Measurements from ENCODE around the gene TACC2.

The TACC2 gene

GRCh38 chr10:122173766-122174435 lies 184.9 kb downstream of the TACC2 start:
- H3K23ac ChIP-seq (ENCODE audit: low read length in 2 of 2): no peak overlapping the region
- no peak overlapping the region for H3K4me2 ChIP-seq (ENCODE audit: low read length, poor library complexity, severe bottlenecking)
- no peak overlapping the region for H4K8ac ChIP-seq (ENCODE audit: low read length)
- H3K27me3 ChIP-seq (ENCODE audit: control insufficient read depth in 1 of 2, insufficient read depth in 1 of 2, low read length in 2 of 2): no peaks in the 10 kb centered on the region
- no peak overlapping the region for H2AFZ ChIP-seq (ENCODE audit: low read depth, low read length)
- no peaks in the 10 kb centered on the region for H3K9me3 ChIP-seq (ENCODE audit: control insufficient read depth, low read length)
- H3K36me3 ChIP-seq (ENCODE audit: control insufficient read depth in 1 of 2, insufficient read depth in 2 of 2, low read depth in 1 of 2, low read length in 2 of 2): no peaks in the 10 kb centered on the region
- H4K91ac ChIP-seq (ENCODE audit: low read length): peak overlapping the region; percentile 35
- H3K79me1 ChIP-seq (replicated peaks; ENCODE audit: low read length, poor library complexity, severe bottlenecking): peaks cover 38% of the 10 kb centered on the region
- no peak overlapping the region for H2BK120ac ChIP-seq (ENCODE audit: low read depth, low read length)
- peak overlapping the region; percentile 21 for H2AK5ac ChIP-seq (ENCODE audit: low read length, severe bottlenecking)
- H2BK15ac ChIP-seq (ENCODE audit: low read depth, poor library complexity, severe bottlenecking): no peak overlapping the region
- H2BK5ac ChIP-seq (ENCODE audit: low read depth, low read length, poor library complexity, severe bottlenecking): no peak overlapping the region
- no peak overlapping the region for H3K4me3 ChIP-seq (ENCODE audit: insufficient read depth in 1 of 2, low read depth in 1 of 2, low read length in 2 of 2)
- H2BK12ac ChIP-seq (ENCODE audit: low read length in 2 of 2): no peak overlapping the region
- no peak overlapping the region for H3K27ac ChIP-seq (ENCODE audit: low read length, poor library complexity, severe bottlenecking)
- H3K14ac ChIP-seq (ENCODE audit: low read length in 2 of 2): no peak overlapping the region
- H3K18ac ChIP-seq (ENCODE audit: low read depth in 1 of 2, low read length in 2 of 2): no peak overlapping the region
- peaks cover 15% of the 10 kb centered on the region for H3K4me1 ChIP-seq (ENCODE audit: control insufficient read depth, insufficient read depth, low read depth, low read length)
- H3K4ac ChIP-seq (ENCODE audit: low read depth in 1 of 2, low read length in 2 of 2): no peak overlapping the region
- no peak for DNase-seq
- 94% methylated on average over 8 of the region's 8 CpGs for WGBS
- H3K9ac ChIP-seq (ENCODE audit: low read length): no peak overlapping the region

- H2BK15ac ChIP-seq (ENCODE audit: low read depth, poor library complexity, severe bottlenecking): no peak overlapping the region
- H3K9ac ChIP-seq (ENCODE audit: low read length): no peak overlapping the region
- H3K4me2 ChIP-seq (ENCODE audit: low read length, poor library complexity, severe bottlenecking): no peak overlapping the region
- no peak for DNase-seq
- H3K36me3 ChIP-seq (ENCODE audit: control insufficient read depth in 1 of 2, insufficient read depth in 2 of 2, low read depth in 1 of 2, low read length in 2 of 2): no peaks in the 10 kb centered on the region
- no peak overlapping the region for H3K4me3 ChIP-seq (ENCODE audit: insufficient read depth in 1 of 2, low read depth in 1 of 2, low read length in 2 of 2)
- H2BK12ac ChIP-seq (ENCODE audit: low read length in 2 of 2): no peak overlapping the region
- H2AK5ac ChIP-seq (ENCODE audit: low read length, severe bottlenecking): no peak overlapping the region
- no peak overlapping the region for H2AFZ ChIP-seq (ENCODE audit: low read depth, low read length)
- H3K9me3 ChIP-seq (ENCODE audit: control insufficient read depth, low read length): no peaks in the 10 kb centered on the region
- no peak overlapping the region for H3K23ac ChIP-seq (ENCODE audit: low read length in 2 of 2)
- no peak overlapping the region for H2BK120ac ChIP-seq (ENCODE audit: low read depth, low read length)
- no peak overlapping the region for H2BK5ac ChIP-seq (ENCODE audit: low read depth, low read length, poor library complexity, severe bottlenecking)
- no peak overlapping the region for H3K18ac ChIP-seq (ENCODE audit: low read depth in 1 of 2, low read length in 2 of 2)
- WGBS: 81% methylated on average over 3 of the region's 4 CpGs
- peaks cover 16% of the 10 kb centered on the region for H3K4me1 ChIP-seq (ENCODE audit: control insufficient read depth, insufficient read depth, low read depth, low read length)
- H3K27ac ChIP-seq (ENCODE audit: low read length, poor library complexity, severe bottlenecking): no peak overlapping the region
- H3K27me3 ChIP-seq (ENCODE audit: control insufficient read depth in 1 of 2, insufficient read depth in 1 of 2, low read length in 2 of 2): no peaks in the 10 kb centered on the region
- H3K14ac ChIP-seq (ENCODE audit: low read length in 2 of 2): no peak overlapping the region
- H4K91ac ChIP-seq (ENCODE audit: low read length): no peak overlapping the region
- H4K8ac ChIP-seq (ENCODE audit: low read length): no peak overlapping the region
- H3K79me1 ChIP-seq (replicated peaks; ENCODE audit: low read length, poor library complexity, severe bottlenecking): peaks cover 36% of the 10 kb centered on the region
- no peak overlapping the region for H3K4ac ChIP-seq (ENCODE audit: low read depth in 1 of 2, low read length in 2 of 2)
These were observed 187.6 kb downstream of the TACC2 start for GRCh38 chr10:122176232-122177213.

GRCh38 chr10:122178655-122179054 lies 189.7 kb downstream of the TACC2 start:
- H3K18ac ChIP-seq (ENCODE audit: low read depth in 1 of 2, low read length in 2 of 2): no peak overlapping the region
- no peak overlapping the region for H4K91ac ChIP-seq (ENCODE audit: low read length)
- H3K14ac ChIP-seq (ENCODE audit: low read length in 2 of 2): no peak overlapping the region
- no peak overlapping the region for H2BK15ac ChIP-seq (ENCODE audit: low read depth, poor library complexity, severe bottlenecking)
- H3K36me3 ChIP-seq (ENCODE audit: control insufficient read depth in 1 of 2, insufficient read depth in 2 of 2, low read depth in 1 of 2, low read length in 2 of 2): no peaks in the 10 kb centered on the region
- no peak overlapping the region for H3K27ac ChIP-seq (ENCODE audit: low read length, poor library complexity, severe bottlenecking)
- H3K27me3 ChIP-seq (ENCODE audit: control insufficient read depth in 1 of 2, insufficient read depth in 1 of 2, low read length in 2 of 2): no peaks in the 10 kb centered on the region
- no peak overlapping the region for H2BK120ac ChIP-seq (ENCODE audit: low read depth, low read length)
- no peak overlapping the region for H2BK12ac ChIP-seq (ENCODE audit: low read length in 2 of 2)
- H4K8ac ChIP-seq (ENCODE audit: low read length): no peak overlapping the region
- H3K4me2 ChIP-seq (ENCODE audit: low read length, poor library complexity, severe bottlenecking): no peak overlapping the region
- DNase-seq: no peak
- H3K9ac ChIP-seq (ENCODE audit: low read length): no peak overlapping the region
- H3K4ac ChIP-seq (ENCODE audit: low read depth in 1 of 2, low read length in 2 of 2): no peak overlapping the region
- H3K79me1 ChIP-seq (replicated peaks; ENCODE audit: low read length, poor library complexity, severe bottlenecking): peaks cover 28% of the 10 kb centered on the region
- no peaks in the 10 kb centered on the region for H3K9me3 ChIP-seq (ENCODE audit: control insufficient read depth, low read length)
- no peak overlapping the region for H3K23ac ChIP-seq (ENCODE audit: low read length in 2 of 2)
- 98% methylated on average over 3 of the region's 3 CpGs for WGBS
- H2AK5ac ChIP-seq (ENCODE audit: low read length, severe bottlenecking): no peak overlapping the region
- H2AFZ ChIP-seq (ENCODE audit: low read depth, low read length): no peak overlapping the region
- H3K4me3 ChIP-seq (ENCODE audit: insufficient read depth in 1 of 2, low read depth in 1 of 2, low read length in 2 of 2): no peak overlapping the region
- peaks cover 18% of the 10 kb centered on the region for H3K4me1 ChIP-seq (ENCODE audit: control insufficient read depth, insufficient read depth, low read depth, low read length)
- no peak overlapping the region for H2BK5ac ChIP-seq (ENCODE audit: low read depth, low read length, poor library complexity, severe bottlenecking)

- Histone ChIP-seq H3K79me1 (replicated peaks; ENCODE audit: low read length, poor library complexity, severe bottlenecking) (peaks cover 29% of the 10 kb centered on the region), H3K4me3 (ENCODE audit: insufficient read depth in 1 of 2, low read depth in 1 of 2, low read length in 2 of 2) (no peak overlapping the region), H4K91ac (ENCODE audit: low read length) (no peak overlapping the region), H3K4me1 (ENCODE audit: control insufficient read depth, insufficient read depth, low read depth, low read length) (peaks cover 16% of the 10 kb centered on the region), H3K23ac (ENCODE audit: low read length in 2 of 2) (no peak overlapping the region), H2BK5ac (ENCODE audit: low read depth, low read length, poor library complexity, severe bottlenecking) (no peak overlapping the region), H3K18ac (ENCODE audit: low read depth in 1 of 2, low read length in 2 of 2) (no peak overlapping the region), H3K4me2 (ENCODE audit: low read length, poor library complexity, severe bottlenecking) (no peak overlapping the region), H4K8ac (ENCODE audit: low read length) (no peak overlapping the region), H3K14ac (ENCODE audit: low read length in 2 of 2) (no peak overlapping the region), H3K36me3 (ENCODE audit: control insufficient read depth in 1 of 2, insufficient read depth in 2 of 2, low read depth in 1 of 2, low read length in 2 of 2) (no peaks in the 10 kb centered on the region), H3K27ac (ENCODE audit: low read length, poor library complexity, severe bottlenecking) (no peak overlapping the region), H2AK5ac (ENCODE audit: low read length, severe bottlenecking) (no peak overlapping the region), H2AFZ (ENCODE audit: low read depth, low read length) (no peak overlapping the region), H3K27me3 (ENCODE audit: control insufficient read depth in 1 of 2, insufficient read depth in 1 of 2, low read length in 2 of 2) (no peaks in the 10 kb centered on the region), H3K4ac (ENCODE audit: low read depth in 1 of 2, low read length in 2 of 2) (no peak overlapping the region), H2BK120ac (ENCODE audit: low read depth, low read length) (peak overlapping the region; percentile 3), H3K9ac (ENCODE audit: low read length) (no peak overlapping the region), H3K9me3 (ENCODE audit: control insufficient read depth, low read length) (no peaks in the 10 kb centered on the region), H2BK12ac (ENCODE audit: low read length in 2 of 2) (no peak overlapping the region), H2BK15ac (ENCODE audit: low read depth, poor library complexity, severe bottlenecking) (no peak overlapping the region)
- whole genome bisulfite sequencing: 10% methylated on average over 2 of the region's 5 CpGs
- DNase-seq: peak; percentile 56
These were observed 192.2 kb downstream of the TACC2 start for GRCh38 chr10:122181041-122181732.

Data from mesenchymal stem cell (in vitro differentiated cells and primary cell).